ENCODE data around the gene ARHGAP25.

- no peak for TF ChIP-seq POLR2A (IDR thresholded peaks at IDR 0.05)
- no peak for TF ChIP-seq CTCF (IDR thresholded peaks at IDR 0.05)
Observed at GRCh38 chr2:68747413-68747812, 12.8 kb downstream of the ARHGAP25 start.
